ENCODE results near the gene ZNF333. TPM values are rescaled to one million over a fixed set of nuclear protein-coding genes. Genes with fewer than 3 reads are reported as not detected.
"Not testable (repeated sequence)": the region's sequence is repeated elsewhere in the genome, so short reads cannot be mapped to it uniquely, and the experiment has no call there.

ZNF333 gene
- total and polyA plus RNA-seq, 2 of the 4 experiments (the other 2 are of a cell fraction) = 9.8 to 15.1 TPM

GRCh38 chr19:14765841-14766240, 76.0 kb downstream of the ZNF333 start:
- H3K4me3 ChIP-seq (ENCODE audit: insufficient read depth, low read depth, low read length); H3K79me1 ChIP-seq (ENCODE audit: low read depth in 1 of 2, low read length in 2 of 2); ATAC-seq (ENCODE audit: low read depth); H3K18ac ChIP-seq (ENCODE audit: low read depth, low read length); H4K91ac ChIP-seq (ENCODE audit: insufficient read depth, low read depth, low read length); H3K56ac ChIP-seq (ENCODE audit: extremely low read depth, insufficient read depth, low read length); H2BK15ac ChIP-seq (ENCODE audit: low read depth, low read length); H2AK5ac ChIP-seq (ENCODE audit: low read depth, low read length); intact Hi-C loops (cut with micrococcal nuclease); H2BK20ac ChIP-seq (ENCODE audit: low read depth, low read length); POLR2A ChIA-PET (ENCODE audit: unreplicated experiment); H3K36me3 ChIP-seq (ENCODE audit: control insufficient read depth, insufficient read depth, low read length); H3K9me1 ChIP-seq (ENCODE audit: insufficient read depth, low read length); H3K9ac ChIP-seq (ENCODE audit: low read depth, low read length); H2BK5ac ChIP-seq (ENCODE audit: low read depth, low read length, poor library complexity, severe bottlenecking); H4K5ac ChIP-seq (ENCODE audit: low read depth, low read length); BruUV-seq (replicated peaks); dilution Hi-C loops (cut with HindIII; ENCODE audit: low sequenced_read_pairs, unreplicated experiment); H3K4ac ChIP-seq (ENCODE audit: low read depth, low read length); H3K27ac ChIP-seq (ENCODE audit: insufficient read depth, low read length); in situ Hi-C loops (cut with MboI; ENCODE audit: low sequenced_read_pairs); H3K4me2 ChIP-seq (ENCODE audit: low read depth, low read length); H4K8ac ChIP-seq (ENCODE audit: low read depth in 2 of 2, low read length in 2 of 2); H2BK120ac ChIP-seq (ENCODE audit: low read depth, low read length); CTCF ChIA-PET; DNase-seq; H3K4me1 ChIP-seq (ENCODE audit: control insufficient read depth, insufficient read depth, low read length); H3K14ac ChIP-seq (replicated peaks; ENCODE audit: low read depth, low read length); H3K27me3 ChIP-seq (ENCODE audit: control insufficient read depth, insufficient read depth, low read length); H2AK9ac ChIP-seq (replicated peaks; ENCODE audit: low read depth, low read length, poor library complexity); H4K20me1 ChIP-seq (ENCODE audit: insufficient read depth, low read length); H3K23ac ChIP-seq (ENCODE audit: low read depth, low read length); H2AFZ ChIP-seq (replicated peaks; ENCODE audit: low read length, poor library complexity): not testable (repeated sequence)
- H3K9me3 ChIP-seq (ENCODE audit: control insufficient read depth, insufficient read depth, low read length) = peaks cover 15% of the 10 kb centered on the region
- WGBS, 2 experiments (ENCODE audit: extremely low coverage in 2 of 2, insufficient read length in 1 of 2) = no CpG with 5 or more reads among the region's 15 CpGs

All from IMR-90 (cell line).